Esophagus squamous epithelium (tissue), 4 donors: ENCODE data around the gene AOPEP.

ENCODE experiments used
- CTCF ChIP-seq, 6 experiments: fragments of 450-650 bp in 4 of 6; fragments of 200-600 bp in 2 of 6; sonication (generic) in 2 of 6; IDR thresholded peaks; one replicate each; pipeline ENCODE4 v1.5.1; 2016 to 2019; ENCODE audit warnings: antibody characterized with exemption in 6 of 6, mild to moderate bottlenecking in 4 of 6, moderate library complexity in 4 of 6
- POLR2A ChIP-seq, 4 donors: fragments of 450-650 bp; IDR thresholded peaks; one replicate each; pipeline ENCODE4 v1.6.1; 2017; ENCODE audit warnings: antibody characterized with exemption in 4 of 4, mild to moderate bottlenecking in 4 of 4, moderate library complexity in 3 of 4

- TF ChIP-seq CTCF (IDR thresholded peaks at IDR 0.05): no peak
- no peak for TF ChIP-seq POLR2A (IDR thresholded peaks at IDR 0.05)
Observed at GRCh38 chr9:95082401-95083084, 356.0 kb downstream of the AOPEP start.
